T-helper 22 cell (primary cell): ENCODE measurements around the gene GSTO1.
"Not testable (repeated sequence)": the region's sequence is repeated elsewhere in the genome, so short reads cannot be mapped to it uniquely, and the experiment has no call there.

ENCODE experiments used
- DNase-seq: peaks from one replicate; pipeline ENCODE4 v3.0.0-alpha.2; 2020; ENCODE audit warnings: low read depth

Gene GSTO1

GRCh38 chr10:104254493-104255310, at the start of gene GSTO1:
Gene GSTO1 (plus strand): TSS chr10:104254892. CDS start chr10:104254929, 37 bp downstream.
- peak; percentile 39 for DNase-seq

GRCh38 chr10:104208730-104209129, 46.0 kb upstream of the GSTO1 start:
- DNase-seq: no peak

- peak; percentile 7 for DNase-seq
Observed at GRCh38 chr10:104209575-104210198, 45.0 kb upstream of the GSTO1 start.

- DNase-seq: no peak
Observed at GRCh38 chr10:104216631-104217030, 38.1 kb upstream of the GSTO1 start.

GRCh38 chr10:104218751-104219150, 35.9 kb upstream of the GSTO1 start:
- no peak for DNase-seq

GRCh38 chr10:104220522-104220921, 34.2 kb upstream of the GSTO1 start:
- no peak for DNase-seq

GRCh38 chr10:104223304-104223703, 31.4 kb upstream of the GSTO1 start:
- no peak for DNase-seq

GRCh38 chr10:104230490-104230889, 24.2 kb upstream of the GSTO1 start:
- no peak for DNase-seq

GRCh38 chr10:104231784-104232612, 22.7 kb upstream of the GSTO1 start, which contains the start of gene CFAP43:
Gene CFAP43 (minus strand): TSS chr10:104232364. CDS start chr10:104232246, 118 bp downstream.
- peak; percentile 97 for DNase-seq

GRCh38 chr10:104232613-104233102, 22.0 kb upstream of the GSTO1 start:
- DNase-seq: no peak

- DNase-seq: no peak
Observed at GRCh38 chr10:104233817-104234216, 20.9 kb upstream of the GSTO1 start.

- no peak for DNase-seq
Observed at GRCh38 chr10:104234934-104235333, 19.8 kb upstream of the GSTO1 start.

GRCh38 chr10:104235801-104236200, 18.9 kb upstream of the GSTO1 start:
- no peak for DNase-seq

- DNase-seq: no peak
Observed at GRCh38 chr10:104240078-104240477, 14.6 kb upstream of the GSTO1 start.

- DNase-seq: no peak
Observed at GRCh38 chr10:104242545-104242944, 12.1 kb upstream of the GSTO1 start.

GRCh38 chr10:104243009-104243408, 11.7 kb upstream of the GSTO1 start:
- not testable (repeated sequence) for DNase-seq

- no peak for DNase-seq
Observed at GRCh38 chr10:104243512-104243911, 11.2 kb upstream of the GSTO1 start.

- no peak for DNase-seq
Observed at GRCh38 chr10:104245066-104245632, 9.5 kb upstream of the GSTO1 start.

GRCh38 chr10:104246976-104247375, 7.7 kb upstream of the GSTO1 start:
- DNase-seq: no peak

- no peak for DNase-seq
Observed at GRCh38 chr10:104247513-104248146, 7.1 kb upstream of the GSTO1 start.

- not testable (repeated sequence) for DNase-seq
Observed at GRCh38 chr10:104248931-104249330, 5.8 kb upstream of the GSTO1 start.
